HG03103 (cell line): ENCODE results near the gene FMOD.

ENCODE experiments used
- ATAC-seq: cut with Tn5 transposase; IDR thresholded peaks from one replicate; pipeline ENCODE4 v1.9.1; 2021; ENCODE audit warnings: low read depth; ENCODE audit not compliant: unreplicated experiment

FMOD gene

DNA sequence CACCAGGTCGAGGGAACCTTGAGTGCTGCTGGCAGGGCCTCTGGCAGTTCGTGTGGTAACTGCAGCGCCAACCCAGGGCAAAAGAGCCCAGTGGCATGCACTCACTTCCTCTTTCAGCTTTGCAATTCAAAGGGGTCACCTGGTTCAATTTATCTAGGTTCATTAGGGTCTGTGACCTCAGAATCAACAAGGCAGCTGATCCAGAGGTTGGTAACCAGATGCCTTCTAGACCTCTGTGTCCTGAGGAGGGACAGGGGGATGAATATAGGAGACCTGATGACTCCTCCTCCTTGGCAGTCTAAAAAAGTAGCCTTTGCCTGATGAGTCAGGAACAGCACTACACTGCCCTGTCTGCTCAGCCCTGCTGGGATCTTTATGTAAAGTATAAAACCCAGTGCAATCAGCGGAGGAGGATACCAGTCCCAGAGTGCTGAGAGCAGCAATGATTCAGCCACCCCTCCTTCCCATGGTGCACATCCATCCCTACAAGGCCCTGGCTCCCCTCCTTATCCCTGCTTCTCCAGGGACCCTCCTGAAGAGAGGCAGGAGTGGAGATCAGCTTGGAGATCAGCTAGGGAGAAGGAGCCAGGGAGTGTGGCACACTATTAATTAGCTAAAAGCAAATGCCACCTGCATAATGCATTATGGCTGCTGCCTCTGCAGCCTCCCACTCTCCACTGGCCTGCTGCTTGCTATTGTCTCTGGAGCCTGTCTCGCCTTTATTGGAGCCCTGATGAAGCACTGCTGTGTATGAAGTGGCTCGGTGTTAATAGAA is 11.2 kb upstream of the FMOD start:
- ATAC-seq, result no peak

- no peak for ATAC-seq
These were observed 9.7 kb upstream of the FMOD start for GRCh38 chr1:203360547-203361185.

- no peak for ATAC-seq
These were observed 8.2 kb upstream of the FMOD start for GRCh38 chr1:203359010-203359571.

GRCh38 chr1:203354246-203354645 is 3.3 kb upstream of the FMOD start:
- ATAC-seq, result no peak

DNA sequence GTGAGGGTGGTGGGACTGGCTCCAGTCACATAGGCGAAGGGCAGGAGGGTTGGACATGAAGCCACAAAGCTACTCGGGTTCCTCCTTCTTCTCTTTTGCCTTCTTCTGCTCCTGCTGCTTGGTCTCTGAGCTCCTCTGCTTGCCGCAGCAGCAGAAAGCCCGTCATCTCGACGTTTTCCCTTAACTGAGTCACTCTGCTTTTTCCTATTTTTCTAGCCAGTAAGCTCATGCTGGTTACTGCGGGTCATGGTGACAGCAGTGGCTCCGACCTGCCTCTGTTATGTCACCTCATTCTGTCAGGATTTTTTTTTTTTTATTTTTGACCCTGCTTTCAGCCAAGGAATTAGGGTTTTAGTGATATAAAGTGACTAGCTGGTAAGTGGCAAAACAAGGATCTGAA is 2.6 kb upstream of the FMOD start:
- ATAC-seq, result no peak

- ATAC-seq, result no peak
These were observed 973 bp downstream of the FMOD start for GRCh38 chr1:203349773-203350524.

GRCh38 chr1:203349166-203349565 is 1.8 kb downstream of the FMOD start:
- no peak for ATAC-seq

DNA sequence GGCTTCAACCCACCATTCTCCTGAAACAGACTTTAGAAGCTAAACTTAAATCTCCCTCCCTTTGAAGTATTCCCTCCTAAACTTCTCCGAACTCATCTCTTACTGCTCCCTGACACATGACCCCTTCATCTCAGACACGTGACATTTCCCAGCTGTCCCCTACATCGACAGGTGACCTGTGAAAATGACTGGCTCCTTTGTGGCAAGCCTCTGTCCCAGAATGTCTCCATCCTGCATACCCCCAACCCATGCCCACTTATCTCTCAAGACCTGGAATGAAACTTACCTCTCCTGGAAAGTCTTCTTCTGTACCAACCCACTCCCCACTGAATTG is 4.2 kb downstream of the FMOD start:
- no peak for ATAC-seq

- ATAC-seq, result no peak
These were observed 4.7 kb downstream of the FMOD start for GRCh38 chr1:203346060-203346768.

GRCh38 chr1:203343956-203344754 is 6.8 kb downstream of the FMOD start:
- ATAC-seq, result no peak

GRCh38 chr1:203342192-203342940 is 8.6 kb downstream of the FMOD start:
- no peak for ATAC-seq

- ATAC-seq, result no peak
These were observed 10.7 kb downstream of the FMOD start for GRCh38 chr1:203340112-203340790.

- ATAC-seq, result no peak
These were observed 12.4 kb downstream of the FMOD start for GRCh38 chr1:203338335-203339036.

DNA sequence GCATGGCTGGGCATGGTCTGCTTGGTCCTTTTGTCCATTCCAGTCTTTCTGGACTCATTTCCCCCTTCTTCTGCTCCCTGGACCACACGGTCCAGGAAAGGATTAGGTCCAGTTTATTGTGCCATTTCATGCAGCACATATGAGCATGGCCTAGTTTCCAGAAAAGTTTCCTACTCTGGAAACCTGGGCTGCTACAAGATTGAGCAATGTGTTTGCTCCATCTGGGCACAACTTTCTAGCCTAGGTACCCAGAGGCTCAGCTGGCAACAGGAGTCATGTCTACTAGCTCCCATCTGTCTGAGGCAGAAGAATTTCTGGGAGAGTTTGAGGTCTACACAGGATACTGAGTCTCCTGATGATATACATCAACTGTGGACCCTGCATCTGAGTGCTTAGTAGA is 14.8 kb downstream of the FMOD start:
- ATAC-seq, result no peak

GRCh38 chr1:203335503-203335902 is 15.4 kb downstream of the FMOD start:
- no peak for ATAC-seq

DNA sequence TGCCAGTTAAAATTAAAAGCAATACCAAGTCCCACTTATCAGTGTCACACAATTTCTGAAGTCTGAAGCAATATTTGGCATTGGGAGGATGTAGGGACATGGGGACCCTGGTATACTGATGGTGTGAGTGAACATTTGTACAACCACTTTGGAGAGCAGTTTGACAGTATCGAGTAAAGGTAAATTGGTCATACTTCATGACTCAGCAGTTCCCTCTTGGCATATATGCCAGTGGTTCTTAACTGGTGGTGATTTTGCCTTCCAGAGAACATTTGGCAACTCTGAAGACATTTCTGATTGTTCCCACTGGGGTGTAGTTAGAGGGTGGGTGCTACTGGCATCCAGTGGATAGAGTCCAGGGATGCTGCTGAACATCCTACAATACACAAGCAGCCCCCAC is 19.7 kb downstream of the FMOD start:
- ATAC-seq, result no peak

GRCh38 chr1:203328714-203329122 is 22.2 kb downstream of the FMOD start:
- no peak for ATAC-seq
